Tibial nerve (tissue), 4 donors: ENCODE data around the gene TMEM176B. TPM values are rescaled to one million over a fixed set of nuclear protein-coding genes. Genes with fewer than 3 reads are reported as not detected.

ENCODE experiments used
- DNase-seq, 2 donors: peaks; one replicate each; pipeline ENCODE4 v3.0.0-alpha.2; 2019; ENCODE audit warnings: low spot score in 2 of 2
- H3K27ac ChIP-seq, 4 donors: fragments of 200-600 bp; sonication (generic) in 3 of 4; one replicate each; pipeline ENCODE4 v1.5.1; 2017 to 2019; ENCODE audit warnings: mild to moderate bottlenecking in 1 of 4
- H3K27me3 ChIP-seq, 2 donors: fragments of 200-600 bp; sonication (generic) in 1 of 2; one replicate each; pipeline versions ENCODE4 v1.5.1 to v1.6.0; 2017 to 2019
- H3K36me3 ChIP-seq, 3 donors: fragments of 200-600 bp; sonication (generic); one replicate each; pipeline ENCODE4 v1.5.1; 2018 to 2019
- H3K4me1 ChIP-seq, 4 donors: fragments of 200-600 bp; sonication (generic) in 3 of 4; one replicate each; pipeline ENCODE4 v1.5.1; 2017 to 2019
- H3K4me3 ChIP-seq, 4 donors: fragments of 200-600 bp; sonication (generic) in 3 of 4; one replicate each; pipeline ENCODE4 v1.5.1; 2017 to 2019; ENCODE audit warnings: mild to moderate bottlenecking in 1 of 4, moderate library complexity in 1 of 4
- H3K9me3 ChIP-seq, 4 donors: fragments of 200-600 bp; sonication (generic) in 3 of 4; one replicate each; pipeline ENCODE4 v1.5.1; 2017 to 2019
- CTCF ChIP-seq, 5 experiments: fragments of 200-600 bp in 3 of 5; fragments of 450-650 bp in 2 of 5; sonication (generic) in 3 of 5; IDR thresholded peaks; one replicate each; pipeline ENCODE4 v1.5.1; 2016 to 2019; ENCODE audit warnings: antibody characterized with exemption in 5 of 5, mild to moderate bottlenecking in 3 of 5, moderate library complexity in 2 of 5
- EP300 ChIP-seq, 2 donors: sonication (generic); formaldehyde crosslinking; IDR thresholded peaks; one replicate each; pipeline ENCODE4 v1.6.1; 2017; ENCODE audit warnings: antibody characterized with exemption in 2 of 2, mild to moderate bottlenecking in 1 of 2
- POLR2A ChIP-seq, 2 donors: fragments of 450-650 bp; IDR thresholded peaks; one replicate each; pipeline ENCODE4 v1.6.1; 2017; ENCODE audit warnings: antibody characterized with exemption in 2 of 2, mild to moderate bottlenecking in 2 of 2, moderate library complexity in 2 of 2
- whole genome bisulfite sequencing, 2 donors: methylation state at CpG; one replicate each; pipeline ENCODE4 v1.1.5; 2018; 5-methylcytosine and 5-hydroxymethylcytosine counted together
- total RNA-seq, 4 donors: library from RNA; depleted of rRNA; stranded (reverse); fragments of >200 nt; gene quantifications; one replicate each; pipeline ENCODE4 v1.1.0, GENCODE V29; 2016

TMEM176B gene
- total RNA-seq, 4 donors from 2014 or later, result 33.9 to 83.1 (median 63.2) TPM

- no peaks in the 10 kb centered on the region for H3K9me3 ChIP-seq
- DNase-seq, result no peak
- H3K4me3 ChIP-seq, result no peak overlapping the region
- H3K4me1 ChIP-seq, result peaks cover 0 to 12% (median 0%) of the 10 kb centered on the region in 4 donors
- TF ChIP-seq POLR2A (IDR thresholded peaks at IDR 0.05), result no peak
- TF ChIP-seq EP300 (IDR thresholded peaks at IDR 0.05), result no peak
- TF ChIP-seq CTCF (IDR thresholded peaks at IDR 0.05), result no peak
- H3K27ac ChIP-seq, result no peak overlapping the region
- 66 to 69% methylated on average over 8 of the region's 8 CpGs for WGBS, 2 donors
- H3K36me3 ChIP-seq, result peaks cover 0 to 7% (median 0%) of the 10 kb centered on the region in 3 donors
- H3K27me3 ChIP-seq, result no peaks in the 10 kb centered on the region
Measured at GRCh38 chr7:150744041-150744656, 56.0 kb downstream of the TMEM176B start.

DNA sequence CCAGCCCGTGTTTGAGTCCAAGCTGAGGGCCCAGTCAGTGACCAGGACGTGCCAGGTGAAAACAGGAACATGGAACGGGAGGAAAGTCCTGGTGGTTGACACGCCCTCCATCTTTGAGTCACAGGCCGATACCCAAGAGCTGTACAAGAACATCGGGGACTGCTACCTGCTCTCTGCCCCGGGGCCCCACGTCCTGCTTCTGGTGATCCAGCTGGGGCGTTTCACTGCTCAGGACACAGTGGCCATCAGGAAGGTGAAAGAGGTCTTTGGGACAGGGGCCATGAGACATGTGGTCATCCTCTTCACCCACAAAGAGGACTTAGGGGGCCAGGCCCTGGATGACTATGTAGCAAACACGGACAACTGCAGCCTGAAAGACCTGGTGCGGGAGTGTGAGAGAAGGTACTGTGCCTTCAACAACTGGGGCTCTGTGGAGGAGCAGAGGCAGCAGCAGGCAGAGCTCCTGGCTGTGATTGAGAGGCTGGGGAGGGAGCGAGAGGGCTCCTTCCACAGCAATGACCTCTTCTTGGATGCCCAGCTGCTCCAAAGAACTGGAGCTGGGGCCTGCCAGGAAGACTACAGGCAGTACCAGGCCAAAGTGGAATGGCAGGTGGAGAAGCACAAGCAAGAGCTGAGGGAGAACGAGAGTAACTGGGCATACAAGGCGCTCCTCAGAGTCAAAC, 57.7 kb downstream of the TMEM176B start:
- Histone ChIP-seq H3K4me3 (no peak overlapping the region), H3K4me1 (peaks cover 0 to 12% (median 0%) of the 10 kb centered on the region in 4 donors), H3K9me3 (no peaks in the 10 kb centered on the region), H3K27ac (no peak overlapping the region), H3K27me3 (peaks cover 0 to 2% of the 10 kb centered on the region in 2 donors), H3K36me3 (peaks cover 0 to 7% (median 0%) of the 10 kb centered on the region in 3 donors)
- 87 to 92% methylated on average over 14 of the region's 14 CpGs for WGBS, 2 donors
- no peak for DNase-seq
- TF ChIP-seq EP300 (IDR thresholded peaks at IDR 0.05) (no peak), CTCF (IDR thresholded peaks at IDR 0.05) (no peak)

Other genes with a start within 250 kb of the TMEM176B start
- gene GIMAP4, start 233.0 kb downstream of the TMEM176B start, total RNA-seq, result 10 to 100 TPM; 19.5 to 44.1 (median 31.8) TPM
- 10 to 100 TPM; 14.4 to 68.8 (median 29.4) TPM for gene GIMAP6, start 168.0 kb downstream of the TMEM176B start, total RNA-seq
- gene GIMAP2, start 114.7 kb downstream of the TMEM176B start, total RNA-seq, result 10 to 100 TPM in 1 of 4 donors, 1 to 10 TPM in 3; 6.3 to 22.0 (median 7.8) TPM
- 10 to 100 TPM in 1 of 4 donors, 1 to 10 TPM in 3; 4.0 to 10.4 (median 8.4) TPM for gene GIMAP1, start 83.8 kb downstream of the TMEM176B start, total RNA-seq
- gene GIMAP5, start 62.9 kb downstream of the TMEM176B start, total RNA-seq, result 10 to 100 TPM; 22.0 to 36.7 (median 33.4) TPM
- 10 to 100 TPM; 21.8 to 62.4 (median 36.1) TPM for gene TMEM176A, start 405 bp upstream of the TMEM176B start, total RNA-seq
- not detected for gene AOC1, start 52.2 kb upstream of the TMEM176B start, total RNA-seq
- gene KCNH2, start 178.0 kb upstream of the TMEM176B start, total RNA-seq, result 1 to 10 TPM; 1.5 to 9.0 (median 2.4) TPM
- gene NOS3, start 190.7 kb upstream of the TMEM176B start, total RNA-seq, result 10 to 100 TPM; 20.3 to 38.1 (median 23.8) TPM
- gene ATG9B, start 224.1 kb upstream of the TMEM176B start, total RNA-seq, result not detected
- gene ABCB8, start 228.1 kb upstream of the TMEM176B start, total RNA-seq, result 10 to 100 TPM; 21.0 to 49.0 (median 31.6) TPM
- gene ASIC3, start 248.2 kb upstream of the TMEM176B start, total RNA-seq, result 1 to 10 TPM; 1.7 to 6.0 (median 4.0) TPM